ENCODE data around the gene DIP2B.
"Not testable (repeated sequence)": the region's sequence is repeated elsewhere in the genome, so short reads cannot be mapped to it uniquely, and the experiment has no call there.

Gene DIP2B

GRCh38 chr12:50681064-50681463 lies 176.3 kb downstream of the DIP2B start:
- peaks cover 43 to 45% of the 10 kb centered on the region in 2 donors for H3K36me3 ChIP-seq (ENCODE audit: control insufficient read depth in 2 of 2, insufficient read depth in 2 of 2, low read length in 2 of 2)
- H3K9me3 ChIP-seq (ENCODE audit: control insufficient read depth in 2 of 2, low read length in 2 of 2); H3K27ac ChIP-seq (ENCODE audit: low read depth in 2 of 2, low read length in 2 of 2); H3K4me3 ChIP-seq (ENCODE audit: low read length in 2 of 2); H3K9ac ChIP-seq (ENCODE audit: low read depth in 1 of 2, low read length in 2 of 2); H3K27me3 ChIP-seq (ENCODE audit: control insufficient read depth in 2 of 2, insufficient read depth in 2 of 2, low read length in 2 of 2); H3K4me1 ChIP-seq (ENCODE audit: control insufficient read depth in 2 of 2, insufficient read depth in 2 of 2, low read length in 2 of 2): not testable (repeated sequence)

GRCh38 chr12:50685641-50686040 lies 180.9 kb downstream of the DIP2B start:
- Histone ChIP-seq H3K4me3 (ENCODE audit: low read length in 2 of 2) (no peak overlapping the region), H3K27me3 (ENCODE audit: control insufficient read depth in 2 of 2, insufficient read depth in 2 of 2, low read length in 2 of 2) (no peaks in the 10 kb centered on the region), H3K4me1 (ENCODE audit: control insufficient read depth in 2 of 2, insufficient read depth in 2 of 2, low read length in 2 of 2) (no peaks in the 10 kb centered on the region), H3K27ac (ENCODE audit: low read depth in 2 of 2, low read length in 2 of 2) (no peak overlapping the region), H3K9ac (ENCODE audit: low read depth in 1 of 2, low read length in 2 of 2) (no peak overlapping the region), H3K36me3 (ENCODE audit: control insufficient read depth in 2 of 2, insufficient read depth in 2 of 2, low read length in 2 of 2) (peaks cover 45 to 54% of the 10 kb centered on the region in 2 donors), H3K9me3 (ENCODE audit: control insufficient read depth in 2 of 2, low read length in 2 of 2) (no peaks in the 10 kb centered on the region)

GRCh38 chr12:50686406-50686805 lies 181.6 kb downstream of the DIP2B start:
- H3K27me3 ChIP-seq (ENCODE audit: control insufficient read depth in 2 of 2, insufficient read depth in 2 of 2, low read length in 2 of 2), result no peaks in the 10 kb centered on the region
- H3K4me3 ChIP-seq (ENCODE audit: low read length in 2 of 2), result no peak overlapping the region

GRCh38 chr12:50686976-50687375 lies 182.2 kb downstream of the DIP2B start:
- peaks cover 47 to 51% of the 10 kb centered on the region in 2 donors for H3K36me3 ChIP-seq (ENCODE audit: control insufficient read depth in 2 of 2, insufficient read depth in 2 of 2, low read length in 2 of 2)
- no peak overlapping the region for H3K9ac ChIP-seq (ENCODE audit: low read depth in 1 of 2, low read length in 2 of 2)
- H3K27me3 ChIP-seq (ENCODE audit: control insufficient read depth in 2 of 2, insufficient read depth in 2 of 2, low read length in 2 of 2), result no peaks in the 10 kb centered on the region
- H3K27ac ChIP-seq (ENCODE audit: low read depth in 2 of 2, low read length in 2 of 2), result no peak overlapping the region
- no peaks in the 10 kb centered on the region for H3K4me1 ChIP-seq (ENCODE audit: control insufficient read depth in 2 of 2, insufficient read depth in 2 of 2, low read length in 2 of 2)
- no peak overlapping the region for H3K4me3 ChIP-seq (ENCODE audit: low read length in 2 of 2)
- H3K9me3 ChIP-seq (ENCODE audit: control insufficient read depth in 2 of 2, low read length in 2 of 2), result no peaks in the 10 kb centered on the region

More at GRCh38 chr12:50686406-50686805, 181.6 kb downstream of the DIP2B start:
- Histone ChIP-seq H3K4me1 (ENCODE audit: control insufficient read depth in 2 of 2, insufficient read depth in 2 of 2, low read length in 2 of 2) (no peaks in the 10 kb centered on the region), H3K9ac (ENCODE audit: low read depth in 1 of 2, low read length in 2 of 2) (no peak overlapping the region), H3K27ac (ENCODE audit: low read depth in 2 of 2, low read length in 2 of 2) (no peak overlapping the region), H3K36me3 (ENCODE audit: control insufficient read depth in 2 of 2, insufficient read depth in 2 of 2, low read length in 2 of 2) (peaks cover 52 to 57% of the 10 kb centered on the region in 2 donors), H3K9me3 (ENCODE audit: control insufficient read depth in 2 of 2, low read length in 2 of 2) (no peaks in the 10 kb centered on the region)

GRCh38 chr12:50689437-50689836 lies 184.7 kb downstream of the DIP2B start:
- no peak overlapping the region for H3K9ac ChIP-seq (ENCODE audit: low read depth in 1 of 2, low read length in 2 of 2)
- H3K27ac ChIP-seq (ENCODE audit: low read depth in 2 of 2, low read length in 2 of 2), result no peak overlapping the region
- peaks cover 51 to 63% of the 10 kb centered on the region in 2 donors for H3K36me3 ChIP-seq (ENCODE audit: control insufficient read depth in 2 of 2, insufficient read depth in 2 of 2, low read length in 2 of 2)
- H3K4me1 ChIP-seq (ENCODE audit: control insufficient read depth in 2 of 2, insufficient read depth in 2 of 2, low read length in 2 of 2), result no peaks in the 10 kb centered on the region
- no peak overlapping the region for H3K4me3 ChIP-seq (ENCODE audit: low read length in 2 of 2)
- no peaks in the 10 kb centered on the region for H3K9me3 ChIP-seq (ENCODE audit: control insufficient read depth in 2 of 2, low read length in 2 of 2)
- H3K27me3 ChIP-seq (ENCODE audit: control insufficient read depth in 2 of 2, insufficient read depth in 2 of 2, low read length in 2 of 2), result no peaks in the 10 kb centered on the region

GRCh38 chr12:50690925-50691324 lies 186.1 kb downstream of the DIP2B start:
- Histone ChIP-seq H3K9ac (ENCODE audit: low read depth in 1 of 2, low read length in 2 of 2) (no peak overlapping the region), H3K9me3 (ENCODE audit: control insufficient read depth in 2 of 2, low read length in 2 of 2) (no peaks in the 10 kb centered on the region), H3K27me3 (ENCODE audit: control insufficient read depth in 2 of 2, insufficient read depth in 2 of 2, low read length in 2 of 2) (no peaks in the 10 kb centered on the region), H3K4me3 (ENCODE audit: low read length in 2 of 2) (no peak overlapping the region), H3K4me1 (ENCODE audit: control insufficient read depth in 2 of 2, insufficient read depth in 2 of 2, low read length in 2 of 2) (no peaks in the 10 kb centered on the region), H3K36me3 (ENCODE audit: control insufficient read depth in 2 of 2, insufficient read depth in 2 of 2, low read length in 2 of 2) (peaks cover 57 to 66% of the 10 kb centered on the region in 2 donors), H3K27ac (ENCODE audit: low read depth in 2 of 2, low read length in 2 of 2) (no peak overlapping the region)

GRCh38 chr12:50695961-50696360 lies 191.2 kb downstream of the DIP2B start:
- Histone ChIP-seq H3K4me3 (ENCODE audit: low read length in 2 of 2) (no peak overlapping the region), H3K9ac (ENCODE audit: low read depth in 1 of 2, low read length in 2 of 2) (no peak overlapping the region), H3K27ac (ENCODE audit: low read depth in 2 of 2, low read length in 2 of 2) (no peak overlapping the region), H3K9me3 (ENCODE audit: control insufficient read depth in 2 of 2, low read length in 2 of 2) (no peaks in the 10 kb centered on the region), H3K27me3 (ENCODE audit: control insufficient read depth in 2 of 2, insufficient read depth in 2 of 2, low read length in 2 of 2) (no peaks in the 10 kb centered on the region), H3K36me3 (ENCODE audit: control insufficient read depth in 2 of 2, insufficient read depth in 2 of 2, low read length in 2 of 2) (peaks cover 56 to 78% of the 10 kb centered on the region in 2 donors), H3K4me1 (ENCODE audit: control insufficient read depth in 2 of 2, insufficient read depth in 2 of 2, low read length in 2 of 2) (no peaks in the 10 kb centered on the region)

- no peak overlapping the region for H3K9ac ChIP-seq (ENCODE audit: low read depth in 1 of 2, low read length in 2 of 2)
- no peak overlapping the region for H3K4me3 ChIP-seq (ENCODE audit: low read length in 2 of 2)
- no peaks in the 10 kb centered on the region for H3K9me3 ChIP-seq (ENCODE audit: control insufficient read depth in 2 of 2, low read length in 2 of 2)
- no peaks in the 10 kb centered on the region for H3K4me1 ChIP-seq (ENCODE audit: control insufficient read depth in 2 of 2, insufficient read depth in 2 of 2, low read length in 2 of 2)
- H3K27ac ChIP-seq (ENCODE audit: low read depth in 2 of 2, low read length in 2 of 2), result no peak overlapping the region
- no peaks in the 10 kb centered on the region for H3K27me3 ChIP-seq (ENCODE audit: control insufficient read depth in 2 of 2, insufficient read depth in 2 of 2, low read length in 2 of 2)
- peaks cover 52 to 74% of the 10 kb centered on the region in 2 donors for H3K36me3 ChIP-seq (ENCODE audit: control insufficient read depth in 2 of 2, insufficient read depth in 2 of 2, low read length in 2 of 2)
Measured at GRCh38 chr12:50696931-50697330, 192.1 kb downstream of the DIP2B start.

GRCh38 chr12:50699154-50699553 lies 194.4 kb downstream of the DIP2B start:
- peaks cover 51 to 61% of the 10 kb centered on the region in 2 donors for H3K36me3 ChIP-seq (ENCODE audit: control insufficient read depth in 2 of 2, insufficient read depth in 2 of 2, low read length in 2 of 2)
- H3K27ac ChIP-seq (ENCODE audit: low read depth in 2 of 2, low read length in 2 of 2), result no peak overlapping the region
- no peak overlapping the region for H3K4me3 ChIP-seq (ENCODE audit: low read length in 2 of 2)
- H3K4me1 ChIP-seq (ENCODE audit: control insufficient read depth in 2 of 2, insufficient read depth in 2 of 2, low read length in 2 of 2), result no peaks in the 10 kb centered on the region
- H3K9me3 ChIP-seq (ENCODE audit: control insufficient read depth in 2 of 2, low read length in 2 of 2), result no peaks in the 10 kb centered on the region
- H3K9ac ChIP-seq (ENCODE audit: low read depth in 1 of 2, low read length in 2 of 2), result no peak overlapping the region
- H3K27me3 ChIP-seq (ENCODE audit: control insufficient read depth in 2 of 2, insufficient read depth in 2 of 2, low read length in 2 of 2), result no peaks in the 10 kb centered on the region

- H3K9me3 ChIP-seq (ENCODE audit: control insufficient read depth in 2 of 2, low read length in 2 of 2), result no peaks in the 10 kb centered on the region
- H3K27ac ChIP-seq (ENCODE audit: low read depth in 2 of 2, low read length in 2 of 2), result no peak overlapping the region
- no peaks in the 10 kb centered on the region for H3K4me1 ChIP-seq (ENCODE audit: control insufficient read depth in 2 of 2, insufficient read depth in 2 of 2, low read length in 2 of 2)
- no peak overlapping the region for H3K4me3 ChIP-seq (ENCODE audit: low read length in 2 of 2)
- no peak overlapping the region for H3K9ac ChIP-seq (ENCODE audit: low read depth in 1 of 2, low read length in 2 of 2)
- H3K27me3 ChIP-seq (ENCODE audit: control insufficient read depth in 2 of 2, insufficient read depth in 2 of 2, low read length in 2 of 2), result no peaks in the 10 kb centered on the region
- peaks cover 58 to 63% of the 10 kb centered on the region in 2 donors for H3K36me3 ChIP-seq (ENCODE audit: control insufficient read depth in 2 of 2, insufficient read depth in 2 of 2, low read length in 2 of 2)
Measured at GRCh38 chr12:50699940-50700339, 195.2 kb downstream of the DIP2B start.

- no peak overlapping the region for H3K4me3 ChIP-seq (ENCODE audit: low read length in 2 of 2)
- no peaks in the 10 kb centered on the region for H3K9me3 ChIP-seq (ENCODE audit: control insufficient read depth in 2 of 2, low read length in 2 of 2)
- H3K9ac ChIP-seq (ENCODE audit: low read depth in 1 of 2, low read length in 2 of 2), result no peak overlapping the region
- H3K27ac ChIP-seq (ENCODE audit: low read depth in 2 of 2, low read length in 2 of 2), result no peak overlapping the region
- H3K27me3 ChIP-seq (ENCODE audit: control insufficient read depth in 2 of 2, insufficient read depth in 2 of 2, low read length in 2 of 2), result no peaks in the 10 kb centered on the region
- H3K4me1 ChIP-seq (ENCODE audit: control insufficient read depth in 2 of 2, insufficient read depth in 2 of 2, low read length in 2 of 2), result no peaks in the 10 kb centered on the region
- H3K36me3 ChIP-seq (ENCODE audit: control insufficient read depth in 2 of 2, insufficient read depth in 2 of 2, low read length in 2 of 2), result peaks cover 65 to 71% of the 10 kb centered on the region in 2 donors
Measured at GRCh38 chr12:50706606-50707005, 201.8 kb downstream of the DIP2B start.

Data from mucosa of rectum (tissue), 2 donors.